Suprapubic skin (tissue), 4 donors: ENCODE data around the gene HACL1. TPM values are rescaled to one million over a fixed set of nuclear protein-coding genes. Genes with fewer than 3 reads are reported as not detected.

Experiments used
- DNase-seq, 2 donors: peaks; one replicate each; pipeline ENCODE4 v3.0.0-alpha.2; 2019; ENCODE audit warnings: low spot score in 2 of 2
- H3K27ac ChIP-seq: fragments of 200-600 bp; sonication (generic); one replicate; pipeline ENCODE4 v1.5.1; 2019
- H3K27me3 ChIP-seq: fragments of 200-600 bp; sonication (generic); one replicate; pipeline ENCODE4 v1.5.1; 2019
- H3K36me3 ChIP-seq: fragments of 200-600 bp; sonication (generic); one replicate; pipeline ENCODE4 v1.5.1; 2019
- H3K4me1 ChIP-seq: fragments of 200-600 bp; sonication (generic); one replicate; pipeline ENCODE4 v1.5.1; 2019
- H3K4me3 ChIP-seq: fragments of 200-600 bp; sonication (generic); one replicate; pipeline ENCODE4 v1.5.1; 2019; ENCODE audit warnings: mild to moderate bottlenecking
- H3K9me3 ChIP-seq: fragments of 200-600 bp; sonication (generic); one replicate; pipeline ENCODE4 v1.5.1; 2019
- EP300 ChIP-seq: sonication (generic); formaldehyde crosslinking; IDR thresholded peaks from one replicate; pipeline ENCODE4 v1.6.1; 2017; ENCODE audit warnings: antibody characterized with exemption
- POLR2A ChIP-seq, 2 donors: fragments of 450-650 bp; IDR thresholded peaks; one replicate each; pipeline ENCODE4 v1.6.1; 2017; ENCODE audit warnings: antibody characterized with exemption in 2 of 2, mild to moderate bottlenecking in 2 of 2, moderate library complexity in 2 of 2
- POLR2AphosphoS5 ChIP-seq, 3 donors: sonication (generic); formaldehyde crosslinking; IDR thresholded peaks; one replicate each; pipeline ENCODE4 v1.6.1; 2017; ENCODE audit warnings: antibody characterized with exemption in 3 of 3
- WGBS: methylation state at CpG from one replicate; pipeline ENCODE4 v1.1.5; 2018; 5-methylcytosine and 5-hydroxymethylcytosine counted together
- total RNA-seq, 4 donors: library from RNA; depleted of rRNA; stranded (reverse); fragments of >200 nt; gene quantifications; one replicate each; pipeline ENCODE4 v1.1.0, GENCODE V29; 2016
- TF ChIP-seq, protein P1 (sequence below), 2 donors: fragments of 200-600 bp in 1 of 2; fragments of 450-650 bp in 1 of 2; sonication (generic) in 1 of 2; IDR thresholded peaks; one replicate each; pipeline ENCODE4 v1.5.1; 2016 to 2019; ENCODE audit warnings: antibody characterized with exemption in 2 of 2, mild to moderate bottlenecking in 1 of 2, moderate library complexity in 1 of 2

HACL1 gene
- total RNA-seq, 4 donors from 2014 or later: 13.1 to 33.0 (median 19.5) TPM

DNA sequence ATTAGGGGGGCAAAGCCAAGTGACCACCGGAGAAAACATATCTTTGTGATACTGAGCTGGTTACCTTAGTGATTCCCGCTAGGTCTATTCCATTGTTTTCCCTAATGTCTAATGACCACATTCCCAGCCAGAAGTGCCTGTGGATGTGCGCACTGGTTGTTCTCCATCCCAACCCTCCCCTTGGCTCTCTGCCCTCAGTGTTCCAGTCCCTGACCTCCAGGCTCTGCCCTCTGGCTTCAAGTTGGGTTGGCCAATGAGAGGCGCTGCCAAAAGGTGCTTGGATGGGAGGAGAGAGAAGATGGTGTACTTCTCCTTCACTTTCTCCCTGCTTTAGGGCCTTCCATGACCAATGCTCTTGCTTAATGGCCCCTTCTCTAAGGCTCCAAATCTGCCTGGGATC lies 82.3 kb downstream of the HACL1 start:
- Histone ChIP-seq H3K4me1 (no peaks in the 10 kb centered on the region), H3K4me3 (no peak overlapping the region), H3K9me3 (no peaks in the 10 kb centered on the region), H3K36me3 (no peaks in the 10 kb centered on the region), H3K27ac (no peak overlapping the region), H3K27me3 (no peaks in the 10 kb centered on the region)
- 84% methylated on average over 4 of the region's 4 CpGs for WGBS
- TF ChIP-seq POLR2A (IDR thresholded peaks at IDR 0.05): no peak
- TF ChIP-seq EP300: no peak
- TF ChIP-seq POLR2AphosphoS5 (IDR thresholded peaks at IDR 0.05): no peak
- TF ChIP-seq, protein P1, sequence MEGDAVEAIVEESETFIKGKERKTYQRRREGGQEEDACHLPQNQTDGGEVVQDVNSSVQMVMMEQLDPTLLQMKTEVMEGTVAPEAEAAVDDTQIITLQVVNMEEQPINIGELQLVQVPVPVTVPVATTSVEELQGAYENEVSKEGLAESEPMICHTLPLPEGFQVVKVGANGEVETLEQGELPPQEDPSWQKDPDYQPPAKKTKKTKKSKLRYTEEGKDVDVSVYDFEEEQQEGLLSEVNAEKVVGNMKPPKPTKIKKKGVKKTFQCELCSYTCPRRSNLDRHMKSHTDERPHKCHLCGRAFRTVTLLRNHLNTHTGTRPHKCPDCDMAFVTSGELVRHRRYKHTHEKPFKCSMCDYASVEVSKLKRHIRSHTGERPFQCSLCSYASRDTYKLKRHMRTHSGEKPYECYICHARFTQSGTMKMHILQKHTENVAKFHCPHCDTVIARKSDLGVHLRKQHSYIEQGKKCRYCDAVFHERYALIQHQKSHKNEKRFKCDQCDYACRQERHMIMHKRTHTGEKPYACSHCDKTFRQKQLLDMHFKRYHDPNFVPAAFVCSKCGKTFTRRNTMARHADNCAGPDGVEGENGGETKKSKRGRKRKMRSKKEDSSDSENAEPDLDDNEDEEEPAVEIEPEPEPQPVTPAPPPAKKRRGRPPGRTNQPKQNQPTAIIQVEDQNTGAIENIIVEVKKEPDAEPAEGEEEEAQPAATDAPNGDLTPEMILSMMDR (IDR thresholded peaks at IDR 0.05): no peak
- no peak for DNase-seq

DNA sequence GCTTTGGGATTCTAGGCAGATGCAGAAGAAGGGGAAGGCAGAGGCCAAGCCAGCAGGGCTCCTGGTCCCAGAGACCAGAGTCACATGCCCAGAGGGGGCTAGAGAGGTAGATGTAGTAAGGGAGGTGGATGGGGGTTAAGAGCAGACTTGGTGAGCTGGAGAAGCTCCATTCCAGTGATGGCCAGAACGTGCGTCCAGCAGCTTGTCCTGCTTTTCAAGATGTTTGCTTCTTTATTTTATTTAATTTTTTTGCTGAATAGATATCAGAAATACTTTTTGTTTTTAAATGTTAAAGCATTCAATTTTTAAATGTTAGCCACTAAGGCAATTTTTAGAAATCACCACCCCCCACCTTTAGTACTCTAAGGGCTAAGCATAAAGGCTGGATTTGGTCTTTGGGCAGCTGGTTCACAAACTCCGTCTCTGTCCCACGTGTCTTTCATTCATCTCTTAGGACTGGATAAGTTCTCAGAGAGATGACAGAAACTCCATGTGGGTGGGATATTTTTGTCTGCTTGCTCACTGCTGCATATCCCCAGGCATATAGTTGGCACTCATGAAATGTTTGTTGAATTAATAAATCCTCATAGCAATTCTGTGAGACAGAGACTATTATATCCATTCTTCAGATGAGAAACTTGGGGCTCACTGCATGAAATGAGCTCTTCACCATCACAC lies 86.6 kb downstream of the HACL1 start:
- WGBS: 85% methylated on average over 4 of the region's 4 CpGs

DNA sequence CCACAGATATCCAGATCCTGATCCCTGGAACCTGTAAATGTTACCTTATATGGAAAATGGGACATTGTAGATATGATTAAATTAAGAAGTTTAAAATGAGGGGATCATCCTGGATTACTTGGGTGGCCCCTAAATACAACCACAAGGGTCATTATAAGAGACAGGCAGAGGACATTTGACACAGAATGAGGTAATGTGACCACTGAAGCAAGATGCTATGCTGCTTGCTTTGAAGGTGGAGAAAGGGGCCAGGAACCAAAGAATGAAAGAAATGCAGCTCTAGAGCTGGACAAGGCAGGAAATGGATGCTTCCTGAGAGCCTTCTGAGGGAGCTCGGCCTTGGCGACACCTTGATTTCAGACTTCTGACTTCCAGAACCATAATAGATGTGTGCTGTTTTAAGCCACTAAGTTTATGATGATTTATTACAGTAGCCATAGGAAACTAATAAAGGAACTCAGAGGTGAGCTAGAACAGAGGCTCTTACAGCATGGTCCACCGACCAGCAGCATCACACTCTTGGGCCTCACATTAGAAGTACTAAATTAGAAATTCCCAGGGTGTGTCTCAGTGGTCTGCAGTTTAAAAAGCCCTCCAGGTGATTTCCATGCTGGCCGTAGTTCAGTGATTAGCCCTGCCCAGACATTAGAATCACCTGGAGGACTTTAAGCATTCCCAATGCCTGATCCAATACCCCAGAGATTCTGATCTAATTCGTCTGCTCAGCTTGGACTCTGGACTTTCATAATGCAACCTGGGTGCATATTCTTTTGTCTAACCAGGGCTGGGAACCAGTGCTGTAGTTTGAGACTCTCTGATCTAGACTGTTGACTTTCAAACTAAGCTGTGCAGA lies 87.3 kb downstream of the HACL1 start:
- Histone ChIP-seq H3K36me3 (no peaks in the 10 kb centered on the region), H3K27ac (no peak overlapping the region), H3K9me3 (no peaks in the 10 kb centered on the region), H3K4me3 (no peak overlapping the region), H3K27me3 (no peaks in the 10 kb centered on the region), H3K4me1 (no peaks in the 10 kb centered on the region)
- WGBS: 75% methylated on average over 5 of the region's 5 CpGs
- no peak for DNase-seq
- no peak for TF ChIP-seq POLR2AphosphoS5 (IDR thresholded peaks at IDR 0.05)
- TF ChIP-seq EP300: no peak

More for the DNA sequence above, 86.6 kb downstream of the HACL1 start:
- Histone ChIP-seq H3K4me1 (no peaks in the 10 kb centered on the region), H3K27me3 (no peaks in the 10 kb centered on the region), H3K36me3 (no peaks in the 10 kb centered on the region), H3K27ac (no peak overlapping the region), H3K4me3 (no peak overlapping the region), H3K9me3 (no peaks in the 10 kb centered on the region)
- DNase-seq: no peak
- TF ChIP-seq, protein P1 (IDR thresholded peaks at IDR 0.05): no peak
- TF ChIP-seq POLR2AphosphoS5 (IDR thresholded peaks at IDR 0.05): no peak
- no peak for TF ChIP-seq EP300
- no peak for TF ChIP-seq POLR2A (IDR thresholded peaks at IDR 0.05)

DNA sequence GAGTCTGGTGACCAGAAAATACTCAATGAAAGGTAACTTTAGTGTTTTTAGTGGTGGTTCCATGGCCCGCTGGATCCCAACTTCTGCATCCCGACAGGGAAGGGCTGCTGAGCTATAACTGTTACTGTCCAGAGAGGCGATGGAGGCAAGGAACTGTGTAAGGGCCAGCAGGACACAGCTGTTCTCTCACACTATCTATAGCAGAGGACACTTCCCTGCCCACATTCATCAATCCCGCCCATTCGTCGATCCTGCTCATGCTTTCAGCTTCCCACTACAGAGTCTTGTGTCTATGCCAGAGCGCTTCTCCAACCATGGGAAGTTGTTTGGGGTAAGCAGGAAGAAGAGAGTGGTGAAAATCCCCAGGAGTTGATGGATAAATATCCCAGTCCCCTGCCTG lies 88.3 kb downstream of the HACL1 start:
- no peaks in the 10 kb centered on the region for H3K27me3 ChIP-seq
- no peak for TF ChIP-seq POLR2AphosphoS5 (IDR thresholded peaks at IDR 0.05)
- no peak for TF ChIP-seq POLR2A (IDR thresholded peaks at IDR 0.05)
- TF ChIP-seq EP300: no peak
- TF ChIP-seq, protein P1 (IDR thresholded peaks at IDR 0.05): no peak
- no peaks in the 10 kb centered on the region for H3K36me3 ChIP-seq
- H3K9me3 ChIP-seq: no peaks in the 10 kb centered on the region
- H3K4me1 ChIP-seq: no peaks in the 10 kb centered on the region
- no peak for DNase-seq
- no peak overlapping the region for H3K27ac ChIP-seq
- H3K4me3 ChIP-seq: no peak overlapping the region
- WGBS: 92% methylated on average over 7 of the region's 7 CpGs

DNA sequence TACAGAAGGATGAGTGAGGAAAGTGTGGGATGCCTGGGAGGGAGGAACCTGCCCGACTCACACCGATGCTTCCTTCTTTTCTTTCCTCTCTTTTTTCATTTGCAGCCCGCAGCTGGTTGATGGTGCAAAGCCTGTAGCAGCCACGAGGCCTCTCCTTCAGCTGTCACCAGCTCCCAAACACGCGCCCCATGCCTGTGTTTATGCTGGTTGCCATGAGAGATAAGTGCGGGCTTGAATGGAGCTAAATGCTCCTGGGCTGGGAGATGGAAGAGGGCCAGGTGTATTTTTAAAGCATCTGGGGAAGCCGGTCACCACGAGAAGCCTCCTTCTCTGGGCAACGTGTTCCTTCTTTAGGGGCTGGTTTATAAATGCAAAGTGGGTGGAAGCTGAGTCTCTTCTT lies 89.2 kb downstream of the HACL1 start:
- TF ChIP-seq POLR2AphosphoS5 (IDR thresholded peaks at IDR 0.05): no peak
- TF ChIP-seq, protein P1 (IDR thresholded peaks at IDR 0.05): no peak
- no peak for TF ChIP-seq POLR2A (IDR thresholded peaks at IDR 0.05)
- no peak for TF ChIP-seq EP300
- Histone ChIP-seq H3K27me3 (no peaks in the 10 kb centered on the region), H3K4me3 (no peak overlapping the region), H3K4me1 (no peaks in the 10 kb centered on the region), H3K9me3 (no peaks in the 10 kb centered on the region), H3K36me3 (no peaks in the 10 kb centered on the region), H3K27ac (no peak overlapping the region)
- no peak for DNase-seq
- 24% methylated on average over 10 of the region's 10 CpGs for WGBS
